ENCODE data around the gene PDCL3.

PDCL3 gene

DNA sequence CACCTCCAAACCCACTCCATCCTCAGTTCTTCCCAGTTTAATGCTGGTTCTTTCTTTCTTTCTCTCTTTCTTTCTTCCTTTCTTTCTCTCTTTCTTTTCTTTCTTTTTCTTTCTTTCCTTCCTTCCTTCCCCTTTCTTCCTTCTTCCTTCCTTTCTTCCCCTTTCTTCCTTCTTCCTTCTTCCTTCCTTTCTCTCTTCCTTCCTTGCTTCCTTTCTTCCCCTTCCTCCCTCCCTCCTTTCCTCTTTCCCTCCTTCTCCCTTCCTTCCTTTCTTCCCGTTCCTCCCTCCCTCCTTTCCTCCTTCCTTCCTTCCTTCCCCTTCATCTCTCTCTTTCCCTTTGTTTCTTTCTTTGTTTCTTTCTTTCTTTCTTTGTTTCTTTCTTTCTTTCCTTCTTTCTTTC is 50.9 kb downstream of the PDCL3 start:
- DNase-seq, result no peak

DNA sequence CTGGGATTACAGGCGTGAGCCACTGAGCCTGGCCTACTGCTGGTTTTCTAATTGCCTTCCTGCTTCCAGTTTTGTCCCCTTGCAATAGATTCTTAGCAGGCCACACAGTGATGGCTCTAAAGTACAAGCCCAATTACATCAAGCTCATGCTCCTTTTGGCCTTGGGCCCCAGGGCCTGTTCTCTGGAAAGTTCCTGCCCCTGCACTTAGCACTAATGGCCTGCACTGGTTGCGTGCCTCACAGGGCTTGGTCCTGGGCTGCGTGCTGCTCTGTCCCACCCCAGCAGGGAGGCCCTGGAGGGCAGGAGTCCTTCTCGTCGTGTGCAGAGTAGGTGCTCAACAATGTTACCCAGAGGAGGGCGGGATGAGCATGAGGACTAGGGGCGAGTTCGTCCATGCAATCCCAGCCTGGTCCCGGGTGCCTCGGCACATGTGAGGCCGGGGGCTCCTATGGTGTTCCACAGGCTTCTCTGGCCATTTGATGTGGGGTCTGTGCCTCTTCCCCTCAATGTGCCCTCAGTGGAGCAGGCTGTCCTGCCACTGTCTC is 51.7 kb downstream of the PDCL3 start:
- DNase-seq, result no peak

DNA sequence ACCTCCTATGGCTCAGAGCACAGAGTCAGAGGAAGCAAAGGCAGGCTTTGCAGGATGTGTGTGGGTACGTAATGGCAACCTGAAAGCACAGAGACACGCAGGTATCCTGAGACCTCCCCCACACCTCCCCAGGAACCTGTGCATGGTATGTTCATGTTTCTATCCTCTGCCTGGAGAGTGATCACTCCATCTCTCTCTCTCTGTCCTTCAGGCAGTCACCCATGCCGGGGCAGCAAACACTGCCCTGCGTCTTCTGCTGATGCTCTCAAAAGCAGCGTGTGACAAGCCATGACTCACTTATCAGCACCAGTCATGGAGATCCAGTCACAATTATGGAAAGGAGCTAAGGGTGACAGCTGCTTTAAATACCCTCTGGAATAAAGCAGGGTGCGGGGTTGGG is 52.7 kb downstream of the PDCL3 start:
- DNase-seq, result no peak

DNA sequence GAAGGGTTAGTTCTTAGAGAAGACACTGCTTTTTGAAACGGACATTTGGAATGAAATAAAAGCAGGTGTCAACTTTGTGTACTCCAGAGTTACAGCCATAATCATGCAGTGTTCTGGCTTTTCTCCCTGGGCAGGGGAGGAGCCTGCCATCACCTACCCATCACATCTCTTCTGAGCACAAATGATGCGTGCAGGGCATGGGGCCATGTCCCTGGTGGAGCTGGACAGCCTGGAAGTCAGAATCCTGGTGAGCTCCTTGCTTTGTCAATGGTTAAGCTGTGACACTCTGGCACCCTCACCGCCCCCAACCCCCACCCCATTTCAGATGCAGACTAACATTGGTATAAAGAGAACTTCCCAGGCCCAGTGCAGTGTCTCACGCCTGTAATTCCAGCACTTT is 53.1 kb downstream of the PDCL3 start:
- DNase-seq, result no peak

DNA sequence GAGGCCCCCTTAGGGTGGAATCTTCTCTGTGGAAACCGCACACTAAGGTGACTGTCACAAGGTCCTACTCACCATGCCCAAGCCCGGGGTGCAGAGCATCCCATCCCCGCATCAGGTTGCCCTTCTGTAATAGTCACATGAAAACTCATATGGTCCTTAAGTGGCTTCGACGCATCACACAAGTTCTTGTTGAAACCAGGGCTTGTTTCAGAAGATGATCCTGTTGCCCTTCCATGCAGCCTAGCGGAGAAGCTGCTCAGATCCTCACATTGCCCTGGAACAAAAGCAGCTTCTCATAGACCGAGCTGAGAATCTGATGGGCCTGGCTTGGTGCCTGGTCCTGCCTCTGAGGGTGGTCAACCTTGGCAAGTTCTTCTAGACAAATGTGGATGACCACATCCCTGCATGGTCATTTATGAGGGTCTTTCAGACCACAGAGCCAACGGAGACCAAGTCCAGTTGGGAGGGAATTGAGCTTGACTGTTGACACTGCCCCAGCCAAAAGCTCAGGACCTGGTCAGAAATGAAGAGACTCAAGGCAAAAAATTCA is 54.1 kb downstream of the PDCL3 start:
- no peak for DNase-seq

DNA sequence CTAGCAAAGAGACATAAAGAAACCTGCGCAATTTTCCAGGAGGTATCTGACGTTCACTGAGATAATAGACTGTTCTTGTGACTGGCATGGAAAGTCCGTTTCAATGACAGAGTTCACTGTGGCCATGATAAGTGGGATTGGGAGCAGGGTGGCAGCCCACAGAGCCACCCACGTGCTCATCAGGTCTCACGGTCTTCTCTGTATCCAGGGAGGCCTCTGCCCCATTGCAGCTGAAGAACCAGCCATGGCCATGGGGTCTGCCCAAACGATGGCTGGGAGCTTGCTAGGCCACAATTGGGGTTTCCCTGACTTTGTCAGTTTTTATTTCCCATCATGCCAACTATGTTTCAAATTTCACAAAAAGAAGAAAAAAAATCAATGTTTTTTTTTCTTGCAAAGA is 57.2 kb downstream of the PDCL3 start:
- DNase-seq, result no peak

DNA sequence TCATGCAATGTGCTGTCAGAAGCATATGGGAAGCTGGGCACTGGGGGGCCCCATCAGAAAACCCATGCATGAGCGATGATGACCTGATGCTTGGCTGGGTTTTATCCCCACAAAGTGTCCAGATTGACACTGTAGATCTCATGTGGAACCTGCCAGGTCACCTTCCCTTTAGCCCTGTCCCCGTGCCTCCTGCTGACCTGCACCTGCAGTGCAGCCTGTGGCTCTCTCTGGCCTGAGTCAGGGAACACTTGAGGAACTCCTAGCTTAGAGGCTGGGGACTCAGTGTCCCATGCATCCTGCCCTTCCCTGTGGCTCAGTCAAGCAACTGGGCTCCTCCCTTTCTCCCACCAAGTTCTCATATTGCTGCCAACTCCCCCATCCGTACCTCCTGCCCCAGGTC is 57.7 kb downstream of the PDCL3 start:
- DNase-seq, result no peak

DNA sequence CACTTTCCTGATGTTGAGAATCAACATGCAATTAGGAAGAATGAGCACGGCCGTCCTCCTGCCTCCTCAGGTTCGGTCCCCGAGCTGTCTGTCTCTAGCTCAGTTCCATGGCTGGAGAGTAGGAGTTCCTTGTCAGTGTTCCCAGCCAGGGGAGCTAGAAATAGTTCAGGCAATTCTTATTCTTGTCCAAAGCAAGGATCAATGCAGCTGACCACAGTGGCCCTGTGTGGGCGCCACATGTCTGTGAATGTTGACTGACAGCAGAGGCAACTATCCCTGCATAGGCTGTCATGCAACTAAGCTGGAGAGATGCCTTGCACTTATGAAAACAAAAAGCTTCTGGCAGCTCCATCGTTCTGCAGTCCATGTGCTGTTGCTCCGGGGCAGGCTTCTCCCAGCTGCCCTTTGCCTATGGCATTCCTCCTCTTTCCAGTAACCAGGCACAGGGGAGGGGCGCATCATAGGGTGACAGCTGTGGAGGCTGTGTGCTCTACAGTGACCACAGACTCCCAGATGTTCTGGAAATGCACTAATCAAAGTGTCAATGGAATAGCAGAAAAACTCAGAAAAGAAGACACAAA is 58.7 kb downstream of the PDCL3 start:
- no peak for DNase-seq

DNA sequence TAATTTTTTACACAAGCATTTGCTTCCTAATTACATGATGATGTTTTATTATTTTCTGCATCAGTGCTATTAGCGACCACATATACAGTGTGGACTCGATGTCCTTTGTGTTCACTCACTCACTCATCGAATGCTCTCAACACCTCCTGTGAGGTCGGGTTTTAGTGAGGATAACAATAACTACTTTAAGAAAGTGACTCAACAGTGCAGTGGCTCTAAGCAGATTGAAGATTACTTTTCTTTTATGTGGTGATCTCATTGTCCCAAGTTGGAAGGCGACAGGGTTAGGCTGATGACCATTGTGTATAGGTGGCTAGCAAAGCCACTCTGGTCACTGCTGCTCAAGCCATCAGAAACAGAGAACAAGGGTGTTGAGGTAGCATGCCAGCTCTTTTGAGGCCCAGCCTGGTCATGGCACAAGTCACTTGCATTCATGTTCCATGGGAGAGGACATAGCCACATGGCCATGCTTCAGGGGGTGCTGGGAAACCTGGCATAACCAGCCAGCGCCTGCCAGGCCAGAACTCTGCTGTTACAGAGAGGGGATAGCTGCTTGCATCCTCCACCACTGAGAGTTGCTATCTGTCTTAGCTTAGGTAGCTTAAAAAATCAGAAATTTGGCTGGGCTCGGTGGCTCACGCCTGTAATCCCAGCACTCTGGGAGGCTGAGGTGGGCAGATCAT is 60.4 kb downstream of the PDCL3 start:
- DNase-seq, result no peak

DNA sequence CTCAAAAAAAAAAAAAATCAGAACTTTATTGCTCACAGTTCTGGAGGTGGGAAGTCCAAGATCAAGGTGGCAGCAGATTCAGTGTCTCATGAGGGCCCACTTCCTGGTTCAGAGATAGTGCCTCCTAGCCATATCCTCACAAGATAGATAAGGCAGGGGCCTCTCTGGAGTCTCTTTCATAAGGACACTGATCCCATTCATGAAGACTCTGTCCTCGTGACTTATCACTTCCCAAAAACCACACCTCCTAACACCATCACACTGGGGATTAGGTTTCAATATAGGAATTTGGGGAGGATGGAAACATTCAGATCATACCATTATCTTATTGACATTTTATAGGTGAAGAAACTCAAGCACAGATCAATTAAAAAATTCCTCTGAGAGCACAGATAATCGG is 61.1 kb downstream of the PDCL3 start:
- no peak for DNase-seq

DNA sequence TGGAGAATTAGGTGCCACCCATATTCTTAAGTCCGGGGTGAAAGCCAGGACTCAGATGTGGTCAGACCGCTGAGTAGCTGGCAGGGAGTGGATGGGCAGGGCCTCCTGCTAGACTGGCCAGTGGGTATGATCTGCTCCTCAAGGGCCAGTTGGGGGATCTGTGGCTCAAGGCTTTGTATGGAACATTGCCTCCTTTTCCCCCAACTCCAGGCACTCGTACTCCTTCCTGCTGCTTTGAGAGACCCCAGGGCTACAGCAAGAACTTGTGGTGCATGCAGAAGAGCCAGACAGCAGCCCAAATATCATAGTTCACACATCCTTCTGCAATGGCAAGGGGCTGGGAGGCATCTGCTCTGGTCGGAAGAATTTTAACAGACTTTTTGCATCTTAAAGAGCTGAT is 61.7 kb downstream of the PDCL3 start:
- no peak for DNase-seq

DNA sequence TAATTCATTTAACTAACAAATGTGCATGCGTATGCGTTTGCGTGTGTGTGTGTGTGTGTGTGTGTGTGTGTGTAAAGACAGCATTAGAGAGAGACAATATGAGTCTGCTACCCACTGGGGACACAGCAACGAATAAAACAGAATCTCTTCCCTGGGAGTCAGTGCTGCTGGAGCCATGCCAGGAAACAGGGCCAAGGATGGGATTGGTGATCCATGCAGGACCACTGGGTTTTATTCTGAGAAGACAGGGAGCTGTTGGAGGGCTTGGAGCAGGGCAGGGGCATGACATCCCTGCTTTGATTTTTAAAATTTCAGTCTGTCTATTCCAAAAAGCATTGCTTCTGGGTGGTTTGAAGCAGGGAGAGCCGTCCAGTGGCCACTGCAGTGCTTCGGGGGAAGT is 62.9 kb downstream of the PDCL3 start:
- DNase-seq, result no peak
